HUES6 (cell line): ENCODE measurements around the gene NDRG2.
A peak's percentile ranks its signal among the peaks of the same experiment; 100 is the strongest.

Experiments used
- H3K27ac ChIP-seq: 2 replicates; pipeline ENCODE4 v1.7.0; 2013; ENCODE audit warnings: low read depth, mild to moderate bottlenecking, low read length, inconsistent platforms
- H3K27me3 ChIP-seq: 2 replicates; pipeline ENCODE4 v1.6.1; 2013; ENCODE audit warnings: low read length; ENCODE audit not compliant: control insufficient read depth, insufficient read depth
- H3K36me3 ChIP-seq: 2 replicates; pipeline ENCODE4 v1.6.1; 2013; ENCODE audit warnings: low read length; ENCODE audit not compliant: control insufficient read depth, insufficient read depth
- H3K4me1 ChIP-seq: 2 replicates; pipeline ENCODE4 v1.6.1; 2013; ENCODE audit warnings: low read length; ENCODE audit not compliant: control insufficient read depth, insufficient read depth
- H3K4me3 ChIP-seq: 2 replicates; pipeline ENCODE4 v1.5.1; 2013; ENCODE audit warnings: low read depth, low read length
- H3K9ac ChIP-seq: one replicate; pipeline ENCODE4 v1.6.1; 2013; ENCODE audit warnings: mild to moderate bottlenecking, low read length
- H3K9me3 ChIP-seq: 2 replicates; pipeline ENCODE4 v1.6.1; 2013; ENCODE audit warnings: low read depth, low read length; ENCODE audit not compliant: control insufficient read depth, insufficient read depth

The NDRG2 gene

DNA sequence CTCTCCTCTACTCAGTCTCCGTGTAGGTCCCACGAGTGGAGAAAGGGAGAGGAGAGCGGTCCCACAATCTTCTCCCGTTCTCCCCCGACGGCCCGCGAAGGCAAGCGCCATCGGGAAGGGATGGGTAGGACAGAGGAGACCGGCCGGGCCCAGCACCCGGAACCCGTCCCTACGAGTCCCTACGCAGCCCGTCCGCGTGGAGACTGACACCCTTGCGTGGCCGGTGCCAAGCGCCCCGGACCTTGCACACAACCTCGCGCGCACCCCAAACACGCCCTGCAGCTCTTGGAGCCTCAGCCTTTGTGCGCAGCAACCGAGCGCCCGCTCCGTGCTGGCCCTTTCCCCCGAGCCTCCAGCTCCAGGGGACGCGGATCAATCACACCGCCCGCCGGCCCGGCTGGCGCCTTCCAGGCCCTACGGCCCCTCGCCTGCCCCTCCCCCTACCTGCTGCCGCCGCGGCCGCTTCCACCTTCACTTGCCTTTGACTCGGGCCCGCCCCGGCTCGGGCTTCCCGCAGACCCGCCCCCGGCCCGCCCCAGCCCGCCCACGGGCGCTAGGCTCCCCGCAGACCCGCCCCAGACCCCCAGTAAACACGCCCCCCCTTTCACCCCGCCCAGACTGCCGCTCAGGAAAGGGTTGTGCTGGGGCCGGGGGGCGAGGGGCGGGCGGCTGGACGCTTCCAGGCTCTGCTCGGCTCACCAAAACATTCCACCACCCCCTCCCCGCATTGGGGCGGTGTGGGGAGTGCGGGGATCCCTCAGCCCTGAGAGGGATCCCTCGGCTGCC lies at the start of gene NDRG2:
TSS of gene NDRG2 (minus strand) at position 477 of the 786 bp plus-strand sequence. CDS start 1,746 bp downstream, outside the sequence.
- peak within 1 kb of the TSS; percentile 93 for H3K4me3 ChIP-seq
- H3K9ac ChIP-seq: peak within 1 kb of the TSS; percentile 85
- peaks cover 32% of the 10 kb centered on the region for H3K27me3 ChIP-seq
- peak within 1 kb of the TSS; percentile 60; the same call in 1 of the 2 replicates for H3K27ac ChIP-seq
- no peaks in the 10 kb centered on the region for H3K9me3 ChIP-seq
- H3K36me3 ChIP-seq: no peaks in the 10 kb centered on the region; the same call in 1 of the 2 replicates
- H3K4me1 ChIP-seq: peaks cover 35% of the 10 kb centered on the region

DNA sequence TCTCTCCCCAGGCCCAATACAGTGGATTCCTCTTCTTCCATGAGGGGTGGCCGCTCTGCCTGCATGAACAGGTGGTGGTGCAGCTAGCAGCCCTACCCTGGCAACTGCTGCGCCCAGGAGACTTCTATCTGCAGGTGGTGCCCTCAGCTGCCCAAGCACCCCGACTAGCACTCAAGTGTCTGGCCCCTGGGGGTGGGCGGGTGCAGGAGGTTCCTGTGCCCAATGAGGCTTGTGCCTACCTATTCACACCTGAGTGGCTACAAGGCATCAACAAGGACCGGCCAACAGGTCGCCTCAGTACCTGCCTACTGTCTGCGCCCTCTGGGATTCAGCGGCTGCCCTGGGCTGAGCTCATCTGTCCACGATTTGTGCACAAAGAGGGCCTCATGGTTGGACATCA lies 49.1 kb upstream of the NDRG2 start:
- Histone ChIP-seq H3K4me1 (peaks cover 9% of the 10 kb centered on the region), H3K27ac (no peak overlapping the region)

DNA sequence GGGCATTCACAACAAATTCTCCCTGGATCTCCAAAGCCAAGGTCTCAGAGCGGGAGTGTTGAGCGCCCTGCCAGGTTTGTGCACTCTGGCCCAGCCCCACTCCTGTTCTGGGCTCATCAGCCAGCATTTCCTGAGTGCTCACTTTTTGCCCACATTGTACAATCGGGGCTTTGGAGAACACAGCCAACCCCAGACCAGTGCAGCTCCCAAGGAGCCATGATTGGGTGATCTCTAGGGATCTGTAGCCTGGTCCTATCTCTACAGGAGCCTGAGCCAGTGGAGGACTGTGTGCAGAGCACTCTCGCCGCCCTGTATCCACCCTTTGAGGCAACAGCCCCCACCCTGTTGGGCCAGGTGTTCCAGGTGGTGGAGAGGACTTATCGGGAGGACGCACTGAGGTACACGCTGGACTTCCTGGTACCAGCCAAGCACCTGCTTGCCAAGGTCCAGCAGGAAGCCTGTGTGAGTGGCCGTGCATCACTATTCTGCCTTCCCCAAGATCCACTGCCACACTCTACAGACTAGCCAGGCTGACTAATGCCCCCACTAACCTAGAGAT lies 48.0 kb upstream of the NDRG2 start:
- no peak overlapping the region for H3K9ac ChIP-seq
- H3K27ac ChIP-seq: no peak overlapping the region
- no peaks in the 10 kb centered on the region for H3K9me3 ChIP-seq
- H3K4me3 ChIP-seq: no peak overlapping the region
- H3K36me3 ChIP-seq: peaks cover 49% of the 10 kb centered on the region
- peaks cover 9% of the 10 kb centered on the region for H3K4me1 ChIP-seq
- H3K27me3 ChIP-seq: peaks cover 11% of the 10 kb centered on the region; the same call in 1 of the 2 replicates

More for the DNA sequence above, 49.1 kb upstream of the NDRG2 start:
- H3K4me3 ChIP-seq: no peak overlapping the region
- H3K27me3 ChIP-seq: peaks cover 3% of the 10 kb centered on the region; the same call in 1 of the 2 replicates
- peaks cover 60% of the 10 kb centered on the region for H3K36me3 ChIP-seq
- no peaks in the 10 kb centered on the region for H3K9me3 ChIP-seq
- H3K9ac ChIP-seq: no peak overlapping the region

DNA sequence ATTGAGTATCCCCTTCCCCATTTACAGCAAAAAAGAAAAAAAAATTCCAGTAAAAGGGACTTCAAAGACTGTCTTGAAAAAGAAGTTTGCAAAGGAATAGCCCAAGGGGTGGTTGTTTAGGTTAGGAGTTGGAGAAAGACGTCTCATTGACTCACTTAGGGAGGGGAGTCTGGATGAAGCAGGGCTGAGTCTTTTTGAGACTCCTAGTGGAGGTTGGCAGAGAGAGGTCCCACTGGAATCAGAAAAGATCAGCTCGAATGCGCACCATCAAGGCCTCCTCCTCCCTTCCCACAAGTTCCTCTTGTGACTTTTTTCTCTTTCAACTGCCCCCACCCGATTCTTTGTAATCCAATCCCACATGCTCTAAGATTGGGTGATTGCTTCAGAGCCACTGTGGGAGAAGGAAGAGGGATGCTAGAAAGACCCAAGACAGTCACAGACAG lies 47.2 kb upstream of the NDRG2 start:
- H3K9me3 ChIP-seq: no peaks in the 10 kb centered on the region
- H3K9ac ChIP-seq: peak overlapping the region; percentile 89
- peaks cover 18% of the 10 kb centered on the region for H3K27me3 ChIP-seq
- H3K4me3 ChIP-seq: peak overlapping the region; percentile 82
- H3K4me1 ChIP-seq: peaks cover 9% of the 10 kb centered on the region
- peak overlapping the region; percentile 75; the same call in 1 of the 2 replicates for H3K27ac ChIP-seq
- peaks cover 41% of the 10 kb centered on the region for H3K36me3 ChIP-seq

DNA sequence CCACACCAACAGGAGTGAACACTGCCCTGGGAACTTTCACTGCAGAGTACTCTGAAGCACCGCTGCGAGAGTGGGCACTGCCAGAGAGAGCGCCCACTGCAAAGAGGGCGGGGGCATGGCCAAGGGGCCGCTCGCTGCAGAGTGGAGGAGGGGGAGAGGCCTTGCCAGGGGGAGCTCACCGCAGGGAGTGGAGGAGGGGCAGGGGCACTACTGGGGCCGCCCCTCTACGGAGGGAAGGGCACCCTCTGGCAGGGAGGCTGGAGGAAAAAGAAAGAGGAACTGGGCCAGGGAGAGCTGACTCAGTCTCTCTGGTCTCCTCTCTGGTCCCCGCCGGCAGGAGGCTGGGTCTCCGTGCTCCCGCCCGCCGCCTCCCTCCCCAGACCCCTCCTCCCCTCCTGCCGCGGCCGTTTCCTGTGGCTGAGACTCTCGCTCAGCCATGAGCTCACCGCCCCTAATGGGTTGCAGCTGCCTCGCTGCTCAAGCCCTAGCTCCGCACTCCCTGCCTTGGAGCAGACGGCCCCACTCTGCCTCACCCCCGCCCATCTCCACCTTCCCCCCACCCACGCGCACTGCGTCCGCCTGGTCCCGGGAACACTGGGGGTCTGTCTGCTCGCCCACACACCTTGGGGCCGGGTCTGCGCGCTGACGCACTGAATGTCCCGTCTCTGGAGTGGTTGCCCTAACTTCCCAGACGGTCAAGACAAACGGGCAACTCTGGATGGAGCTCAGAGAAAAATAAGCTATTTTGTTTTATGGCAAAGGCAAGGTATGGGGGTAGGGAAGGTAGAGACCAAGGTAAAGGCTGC lies 46.6 kb upstream of the NDRG2 start:
- Histone ChIP-seq H3K9me3 (no peaks in the 10 kb centered on the region), H3K27me3 (peaks cover 18% of the 10 kb centered on the region), H3K4me1 (peaks cover 9% of the 10 kb centered on the region), H3K27ac (peak overlapping the region; percentile 75), H3K9ac (peak overlapping the region; percentile 89), H3K4me3 (peak overlapping the region; percentile 82), H3K36me3 (peaks cover 36% of the 10 kb centered on the region)

DNA sequence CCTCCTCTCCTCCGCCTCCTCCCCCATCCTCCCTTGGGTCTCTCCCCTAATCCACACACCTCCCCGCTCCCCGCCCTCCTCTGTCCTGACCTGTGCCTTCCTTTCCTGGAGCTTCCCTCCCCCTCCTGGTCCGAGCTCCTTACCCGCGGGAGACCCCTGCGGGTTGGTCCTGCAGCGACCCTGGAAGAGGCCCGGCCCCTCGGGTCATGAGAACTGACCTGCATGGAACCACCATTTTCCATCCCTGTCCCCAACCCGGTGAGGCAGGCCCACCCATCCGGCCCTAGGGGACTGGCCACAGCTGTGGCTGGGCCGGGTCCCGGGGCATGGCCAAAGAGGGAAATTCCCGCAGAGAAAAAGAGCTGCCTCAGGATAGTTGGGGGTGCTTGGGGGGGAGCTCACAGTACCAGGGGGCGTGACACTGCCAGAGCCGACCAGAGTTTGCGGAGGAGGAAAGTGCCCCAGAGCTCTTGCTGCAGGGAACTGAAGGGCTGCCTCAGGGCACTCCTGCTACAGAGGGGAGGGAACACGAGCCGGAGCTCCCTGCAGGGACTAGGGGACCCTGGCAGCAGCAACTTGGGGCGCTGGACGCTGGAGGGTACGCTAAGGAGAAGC lies 45.9 kb upstream of the NDRG2 start:
- H3K4me3 ChIP-seq: peak overlapping the region; percentile 82
- no peaks in the 10 kb centered on the region for H3K9me3 ChIP-seq
- peaks cover 18% of the 10 kb centered on the region for H3K27me3 ChIP-seq
- H3K9ac ChIP-seq: peak overlapping the region; percentile 89
- peak overlapping the region; percentile 75; the same call in 1 of the 2 replicates for H3K27ac ChIP-seq
- peaks cover 29% of the 10 kb centered on the region for H3K36me3 ChIP-seq
- peaks cover 9% of the 10 kb centered on the region for H3K4me1 ChIP-seq

DNA sequence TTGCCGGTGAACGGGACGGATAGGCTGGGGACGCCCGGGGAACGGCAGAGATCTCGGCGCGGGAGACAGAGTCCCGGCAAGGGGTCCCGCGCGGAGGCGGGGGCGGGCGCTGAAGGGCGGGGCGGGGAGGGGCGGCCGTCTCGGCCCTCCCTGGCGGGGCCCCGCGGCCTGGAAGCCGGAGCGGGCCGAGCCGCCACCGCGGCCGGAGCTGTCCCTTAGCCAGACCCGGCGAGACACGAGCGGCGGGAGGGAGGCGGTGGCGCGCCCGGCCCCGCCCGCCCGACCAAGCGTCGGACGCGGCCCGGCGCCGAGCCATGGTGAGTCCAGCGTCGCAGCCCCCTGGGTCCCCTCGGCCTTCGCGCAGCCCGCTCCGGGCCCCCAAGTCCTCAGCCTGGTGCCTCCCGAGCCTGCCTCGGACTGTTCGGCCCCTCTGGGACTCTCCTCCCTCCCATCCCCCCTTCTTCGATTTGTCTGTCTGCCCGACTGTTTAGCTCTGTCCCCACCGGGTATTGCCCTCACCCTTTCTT lies 45.3 kb upstream of the NDRG2 start, which contains the start of gene ARHGEF40:
TSS of gene ARHGEF40 (plus strand) at position 222 of the 527 bp plus-strand sequence. CDS start at position 315, 93 bp downstream.
- Histone ChIP-seq H3K4me1 (peaks cover 9% of the 10 kb centered on the region), H3K9me3 (no peaks in the 10 kb centered on the region), H3K27me3 (peaks cover 18% of the 10 kb centered on the region), H3K27ac (peak within 1 kb of the TSS; percentile 83; the same call in 1 of the 2 replicates), H3K36me3 (peaks cover 24% of the 10 kb centered on the region), H3K4me3 (peak within 1 kb of the TSS; percentile 82), H3K9ac (peak within 1 kb of the TSS; percentile 89)

DNA sequence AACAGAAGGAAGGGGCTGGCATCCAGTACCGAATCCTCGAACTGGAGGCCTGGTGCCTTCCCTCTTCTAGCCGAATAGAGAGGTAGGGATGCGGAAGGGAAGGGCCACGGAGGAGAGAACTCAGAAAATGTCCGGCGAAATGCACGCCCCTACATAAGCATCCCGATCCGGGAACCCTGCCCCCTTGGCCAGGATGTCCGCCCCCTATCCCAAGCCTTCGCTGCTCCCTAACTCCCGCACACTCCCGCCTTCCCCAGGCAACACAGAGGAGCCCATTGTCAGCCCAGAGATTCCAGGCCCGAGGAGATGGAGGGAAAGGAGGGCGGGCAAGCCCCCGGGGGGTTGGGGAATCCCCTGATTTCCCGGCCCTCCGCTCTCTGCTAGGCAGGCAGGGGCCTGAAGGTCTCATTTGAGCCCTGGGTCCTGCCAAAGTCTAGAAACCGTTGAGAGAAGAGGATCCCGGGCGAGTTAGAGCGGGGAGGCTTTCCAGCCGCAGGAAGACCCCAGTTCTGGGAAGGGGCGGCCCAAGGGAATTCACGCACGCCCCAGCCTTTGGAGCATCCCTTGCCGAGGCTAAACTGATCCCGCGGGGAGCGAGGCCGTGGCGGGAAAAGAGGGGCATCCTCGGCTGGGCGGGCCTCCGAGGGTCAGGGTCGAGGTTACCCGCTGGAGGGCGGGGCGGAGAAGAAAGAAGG lies 44.7 kb upstream of the NDRG2 start:
- peak overlapping the region; percentile 82 for H3K4me3 ChIP-seq
- H3K9ac ChIP-seq: peak overlapping the region; percentile 87
- H3K27me3 ChIP-seq: peaks cover 18% of the 10 kb centered on the region
- peaks cover 17% of the 10 kb centered on the region for H3K36me3 ChIP-seq
- no peaks in the 10 kb centered on the region for H3K9me3 ChIP-seq
- peak overlapping the region; percentile 83; the same call in 1 of the 2 replicates for H3K27ac ChIP-seq
- peaks cover 9% of the 10 kb centered on the region for H3K4me1 ChIP-seq

DNA sequence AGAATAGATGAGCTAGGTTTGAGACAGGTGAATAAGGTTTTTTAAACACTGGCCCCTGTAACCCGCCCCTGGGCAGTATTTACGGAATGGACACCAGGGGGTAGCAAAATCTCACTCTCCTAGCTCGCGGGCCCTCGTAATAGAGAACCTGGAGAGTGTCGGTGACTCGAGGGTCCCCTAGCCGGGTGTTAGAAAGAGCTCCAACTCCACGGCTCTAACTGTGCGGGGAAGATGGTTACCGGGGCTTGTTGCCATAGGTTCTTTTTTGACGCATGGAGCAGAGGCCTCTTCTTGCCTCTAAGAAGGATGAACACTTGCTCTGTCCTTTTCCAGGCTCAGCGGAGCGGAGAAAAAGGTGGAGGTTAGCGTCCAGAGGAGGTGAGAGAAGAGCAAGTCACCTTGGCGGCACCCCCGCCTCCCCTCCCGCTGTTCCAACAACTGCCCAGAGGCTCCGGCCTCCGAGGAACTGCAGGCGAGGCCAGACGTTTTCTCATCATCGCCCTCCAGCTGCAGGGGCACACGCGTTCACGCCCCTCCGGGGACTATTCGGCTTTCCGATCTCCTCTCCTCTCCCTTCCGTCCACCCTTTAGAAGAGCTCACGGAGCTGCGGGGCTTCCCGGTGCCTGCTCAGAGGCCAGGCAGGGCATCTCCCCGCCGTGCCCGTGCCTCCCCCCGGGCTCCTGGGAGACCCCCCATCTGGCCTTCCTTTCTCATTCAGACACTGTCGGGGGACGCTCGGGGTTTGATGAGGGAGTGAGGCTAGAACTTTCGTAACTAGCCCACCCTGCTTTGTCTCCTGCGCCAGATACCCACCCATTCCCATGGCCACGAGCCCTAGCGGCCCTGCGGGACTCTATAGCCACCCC lies 43.9 kb upstream of the NDRG2 start:
- peaks cover 10% of the 10 kb centered on the region; the same call in 1 of the 2 replicates for H3K36me3 ChIP-seq
- peak overlapping the region; percentile 87 for H3K9ac ChIP-seq
- H3K9me3 ChIP-seq: no peaks in the 10 kb centered on the region
- peaks cover 9% of the 10 kb centered on the region for H3K4me1 ChIP-seq
- H3K27ac ChIP-seq: peak overlapping the region; percentile 83; the same call in 1 of the 2 replicates
- peaks cover 18% of the 10 kb centered on the region for H3K27me3 ChIP-seq
- H3K4me3 ChIP-seq: peak overlapping the region; percentile 82
